Glutamatergic neuron (in vitro differentiated cells): ENCODE results near the gene PKP4. TPM values are rescaled to one million over a fixed set of nuclear protein-coding genes. Genes with fewer than 3 reads are reported as not detected.

ENCODE experiments used
- DNase-seq: peaks from one replicate; pipeline ENCODE4 v3.0.0; 2022
- H3K27ac Mint-ChIP-seq: one replicate; pipeline ENCODE4 v1.8.0; 2020; ENCODE audit warnings: mild to moderate bottlenecking, mixed read lengths, inconsistent platforms; ENCODE audit not compliant: unreplicated experiment
- H3K27me3 Mint-ChIP-seq: one replicate; pipeline ENCODE4 v1.8.0; 2020; ENCODE audit warnings: mild to moderate bottlenecking, moderate library complexity, mixed read lengths, inconsistent platforms; ENCODE audit not compliant: unreplicated experiment
- H3K36me3 Mint-ChIP-seq: one replicate; pipeline ENCODE4 v1.8.0; 2020; ENCODE audit warnings: mild to moderate bottlenecking, mixed read lengths, inconsistent platforms; ENCODE audit not compliant: unreplicated experiment
- H3K4me1 Mint-ChIP-seq: one replicate; pipeline ENCODE4 v1.8.0; 2020; ENCODE audit warnings: mild to moderate bottlenecking, low read depth, mixed read lengths, inconsistent platforms; ENCODE audit not compliant: unreplicated experiment
- H3K4me3 Mint-ChIP-seq: one replicate; pipeline ENCODE4 v1.8.0; 2020; ENCODE audit warnings: mild to moderate bottlenecking, mixed read lengths, inconsistent platforms; ENCODE audit not compliant: unreplicated experiment
- H3K9me3 Mint-ChIP-seq: one replicate; pipeline ENCODE4 v1.8.0; 2020; ENCODE audit warnings: mild to moderate bottlenecking, moderate library complexity, mixed read lengths, inconsistent platforms; ENCODE audit not compliant: unreplicated experiment
- total RNA-seq: library from RNA; stranded (reverse); fragmentation: NEBNext Ultra II Directional; extraction: Animal tissue kit (Norgen Biotek cat#: 25700); gene quantifications from one replicate; pipeline ENCODE4 v1.2.1, GENCODE V29; 2021; ENCODE audit not compliant: unreplicated experiment
- TF ChIP-seq, protein P1 (sequence below): fragments of 200-600 bp; sonication (generic); IDR thresholded peaks from one replicate; pipeline ENCODE4 v1.5.0; 2021; ENCODE audit not compliant: partially characterized antibody, unreplicated experiment

The PKP4 gene
- total RNA-seq, 1 donor from 2014 or later = 25.0 TPM

- no peak overlapping the region for H3K27ac Mint-ChIP-seq
- H3K4me1 Mint-ChIP-seq = no peaks in the 10 kb centered on the region
- H3K9me3 Mint-ChIP-seq = peaks cover 1% of the 10 kb centered on the region
- no peak for DNase-seq
- H3K27me3 Mint-ChIP-seq = no peaks in the 10 kb centered on the region
- H3K36me3 Mint-ChIP-seq = no peaks in the 10 kb centered on the region
- TF ChIP-seq, protein P1, sequence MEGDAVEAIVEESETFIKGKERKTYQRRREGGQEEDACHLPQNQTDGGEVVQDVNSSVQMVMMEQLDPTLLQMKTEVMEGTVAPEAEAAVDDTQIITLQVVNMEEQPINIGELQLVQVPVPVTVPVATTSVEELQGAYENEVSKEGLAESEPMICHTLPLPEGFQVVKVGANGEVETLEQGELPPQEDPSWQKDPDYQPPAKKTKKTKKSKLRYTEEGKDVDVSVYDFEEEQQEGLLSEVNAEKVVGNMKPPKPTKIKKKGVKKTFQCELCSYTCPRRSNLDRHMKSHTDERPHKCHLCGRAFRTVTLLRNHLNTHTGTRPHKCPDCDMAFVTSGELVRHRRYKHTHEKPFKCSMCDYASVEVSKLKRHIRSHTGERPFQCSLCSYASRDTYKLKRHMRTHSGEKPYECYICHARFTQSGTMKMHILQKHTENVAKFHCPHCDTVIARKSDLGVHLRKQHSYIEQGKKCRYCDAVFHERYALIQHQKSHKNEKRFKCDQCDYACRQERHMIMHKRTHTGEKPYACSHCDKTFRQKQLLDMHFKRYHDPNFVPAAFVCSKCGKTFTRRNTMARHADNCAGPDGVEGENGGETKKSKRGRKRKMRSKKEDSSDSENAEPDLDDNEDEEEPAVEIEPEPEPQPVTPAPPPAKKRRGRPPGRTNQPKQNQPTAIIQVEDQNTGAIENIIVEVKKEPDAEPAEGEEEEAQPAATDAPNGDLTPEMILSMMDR = no peak
- H3K4me3 Mint-ChIP-seq = no peak overlapping the region
These were observed 13.1 kb upstream of the PKP4 start for GRCh38 chr2:158443606-158444005.

DNA sequence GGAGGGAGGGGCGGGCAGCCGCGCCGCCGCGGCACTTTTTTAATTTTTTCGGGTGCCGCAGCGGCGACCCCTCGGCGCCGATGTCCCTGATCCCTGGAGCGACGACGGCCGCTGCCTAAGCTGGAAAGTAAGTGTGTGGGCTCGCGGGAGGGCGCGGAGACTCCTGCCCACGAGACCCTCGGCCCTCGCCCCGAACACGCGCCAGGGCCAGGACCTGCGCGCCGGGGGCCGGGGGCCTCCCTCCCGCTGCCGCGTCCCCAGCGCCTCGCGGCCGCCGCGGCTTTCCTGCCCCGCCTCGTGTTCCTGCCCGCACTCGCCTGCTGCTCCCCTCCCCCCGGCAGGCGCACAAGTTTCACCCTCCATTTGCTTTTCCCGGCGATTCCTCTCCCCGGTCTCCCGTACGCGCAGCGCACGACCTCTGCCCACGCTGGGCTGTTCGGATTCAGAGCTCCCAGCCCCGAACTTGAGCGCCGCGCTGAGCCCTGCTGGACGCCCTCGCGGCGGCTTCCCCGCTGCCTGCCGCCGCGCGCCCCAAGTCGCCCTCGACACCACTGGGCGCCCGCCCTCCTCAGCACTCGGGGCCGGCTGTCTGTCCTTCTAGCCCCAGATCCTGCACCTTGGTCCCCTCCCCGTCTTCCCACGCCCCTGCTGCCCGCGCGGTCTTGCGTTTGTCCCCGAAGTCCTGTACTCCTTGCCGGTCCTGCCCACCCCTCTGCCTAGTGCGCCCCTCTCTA lies 507 bp downstream of the PKP4 start:
- Mint-ChIP-seq H3K27ac (no peak overlapping the region), H3K9me3 (peaks cover 8% of the 10 kb centered on the region), H3K27me3 (peaks cover 10% of the 10 kb centered on the region), H3K4me1 (peaks cover 11% of the 10 kb centered on the region), H3K4me3 (peak overlapping the region; percentile 94), H3K36me3 (no peaks in the 10 kb centered on the region)
- DNase-seq = peak; percentile 76
- TF ChIP-seq, protein P1 = no peak

DNA sequence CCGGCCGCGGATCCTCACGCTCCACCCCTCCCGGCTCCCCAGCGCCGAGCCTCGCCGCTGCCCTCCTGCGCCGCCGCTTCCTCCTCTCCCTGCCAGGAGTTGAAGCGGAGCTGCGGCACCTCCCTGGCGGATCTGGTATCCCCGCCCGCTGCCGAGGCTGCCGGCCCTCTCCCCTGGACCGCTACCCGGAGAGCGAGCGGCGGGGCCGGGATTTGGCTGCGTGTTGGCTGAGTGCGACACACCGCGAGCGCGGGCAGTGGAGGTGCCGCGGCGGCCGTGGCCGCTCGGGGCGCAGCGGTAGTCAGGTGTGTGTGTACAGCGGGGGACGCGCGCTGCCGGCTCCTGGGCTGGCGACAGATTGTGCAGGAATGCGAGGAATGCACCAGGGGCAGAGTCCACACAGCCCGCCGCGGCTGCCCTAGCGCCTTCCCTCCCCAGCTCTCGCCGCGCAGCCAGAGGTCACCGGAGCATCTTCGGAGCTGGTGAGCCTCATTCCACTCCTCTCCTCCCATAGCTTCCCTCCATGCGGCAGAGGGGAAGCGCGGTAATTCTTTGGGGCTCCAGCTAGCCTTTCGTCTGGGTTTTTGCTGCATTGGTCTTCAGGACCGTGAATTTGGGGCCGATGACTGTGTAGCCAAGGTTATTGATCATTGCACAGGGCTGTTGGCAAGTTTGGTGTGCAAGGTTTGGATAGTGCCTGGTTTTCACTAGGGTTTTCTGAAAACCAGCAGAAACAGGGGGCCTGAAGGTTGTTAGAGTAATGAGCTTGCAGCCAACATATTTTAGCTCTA lies 1.3 kb downstream of the PKP4 start:
- H3K4me1 Mint-ChIP-seq = peaks cover 11% of the 10 kb centered on the region
- peak overlapping the region; percentile 94 for H3K4me3 Mint-ChIP-seq
- DNase-seq = peak; percentile 75
- peak overlapping the region; percentile 45 for H3K27ac Mint-ChIP-seq
- peaks cover 8% of the 10 kb centered on the region for H3K9me3 Mint-ChIP-seq
- peaks cover 10% of the 10 kb centered on the region for H3K27me3 Mint-ChIP-seq
- TF ChIP-seq, protein P1 = no peak
- no peaks in the 10 kb centered on the region for H3K36me3 Mint-ChIP-seq

DNA sequence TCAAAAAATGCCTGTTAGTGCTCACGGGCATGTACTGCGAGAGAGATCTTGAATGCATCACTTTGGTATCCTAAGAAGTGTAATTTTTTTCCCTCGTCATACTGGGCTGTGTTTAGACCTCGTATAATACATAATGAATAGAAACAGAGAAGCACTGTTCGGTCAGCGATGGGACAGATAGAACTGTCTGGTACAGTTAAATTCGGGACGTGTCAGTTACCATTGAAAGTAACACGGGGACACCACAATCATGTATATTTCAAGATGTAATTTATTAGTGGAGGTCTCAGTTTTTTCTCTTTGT lies 1.8 kb downstream of the PKP4 start:
- peaks cover 11% of the 10 kb centered on the region for H3K4me1 Mint-ChIP-seq

More for the DNA sequence above, 1.8 kb downstream of the PKP4 start:
- H3K36me3 Mint-ChIP-seq = no peaks in the 10 kb centered on the region
- H3K27me3 Mint-ChIP-seq = peaks cover 10% of the 10 kb centered on the region
- no peak overlapping the region for H3K27ac Mint-ChIP-seq
- H3K9me3 Mint-ChIP-seq = peaks cover 8% of the 10 kb centered on the region
- TF ChIP-seq, protein P1 = no peak
- DNase-seq = no peak
- H3K4me3 Mint-ChIP-seq = peak overlapping the region; percentile 94
